Psoas muscle (tissue), 8 donors: ENCODE results near the gene TIFAB. TPM values are rescaled to one million over a fixed set of nuclear protein-coding genes. Genes with fewer than 3 reads are reported as not detected.
A peak's percentile ranks its signal among the peaks of the same experiment; 100 is the strongest.

Source experiments
- ATAC-seq, 4 donors: fragments of 200-7000 bp; cut with Tn5 transposase; one replicate each; pipeline ENCODE4 v1.9.1; 2020; ENCODE audit warnings: moderate library complexity in 3 of 4, mild to moderate bottlenecking in 2 of 4
- DNase-seq, 2 donors: peaks; one replicate each; pipeline ENCODE4 v3.0.0-alpha.2; 2020
- H3K27ac ChIP-seq: fragments of 200-600 bp; one replicate; pipeline ENCODE4 v1.8.0; 2022
- H3K27me3 ChIP-seq, 3 donors: fragments of 200-600 bp in 1 of 3; one replicate each; pipeline versions ENCODE4 v1.6.1 to v1.8.0; 2013 to 2022; ENCODE audit warnings: low read length in 2 of 3, mild to moderate bottlenecking in 2 of 3, moderate library complexity in 1 of 3; ENCODE audit not compliant: insufficient read depth in 3 of 3
- H3K36me3 ChIP-seq, 2 donors: fragments of 200-600 bp in 1 of 2; one replicate each; pipeline versions ENCODE4 v1.6.1 to v1.8.0; 2013 to 2022; ENCODE audit warnings: low read depth in 1 of 2, mild to moderate bottlenecking in 1 of 2, moderate library complexity in 1 of 2; ENCODE audit not compliant: insufficient read depth in 1 of 2
- H3K4me1 ChIP-seq: fragments of 200-600 bp; one replicate; pipeline ENCODE4 v1.8.0; 2022
- H3K4me3 ChIP-seq: fragments of 200-600 bp; one replicate; pipeline ENCODE4 v1.8.0; 2022; ENCODE audit warnings: mild to moderate bottlenecking
- H3K9me3 ChIP-seq: fragments of 200-600 bp; one replicate; pipeline ENCODE4 v1.8.0; 2022
- WGBS, 3 donors: extraction: QIAGEN DNeasy Blood & Tissue Kit; methylation state at CpG; one replicate each; pipeline versions ENCODE4 v1.1.6 to v1.1.7; 2013; 5-methylcytosine and 5-hydroxymethylcytosine counted together
- intact Hi-C, 2 donors: fragments of 100-400 bp; cut with DNase I; formaldehyde crosslinking; loops; one replicate each; pipeline versions ENCODE4 v1.11.0 to v1.14.2; 2022
- polyA plus RNA-seq, 3 donors: library from polyadenylated mRNA; stranded (reverse); fragments of 200-250 nt; gene quantifications; one replicate each; pipeline ENCODE4 v1.2.3, GENCODE V29; 2013
- total RNA-seq, 4 donors: library from RNA; stranded (reverse); fragmentation: NEBNext Ultra II Directional in 2 of 4; extraction: Animal tissue kit (Norgen Biotek cat#: 25700) in 2 of 4; gene quantifications; one replicate each; pipeline versions ENCODE4 v1.2.1 to v1.2.4, GENCODE V29; 2021 to 2023
- TF ChIP-seq, protein P1 (sequence below): fragments of 200-600 bp; IDR thresholded peaks from one replicate; pipeline ENCODE4 v1.8.0; 2022; ENCODE audit warnings: antibody characterized with exemption
- donor health status: healthy with polysubstance abuse.
- donor health status: DM: no; HTN: no; CAD: no; lungs with moderate emphysema.
- donor health status: Bipolar disorder and iron deficiency.
- donor health status: healthy.
- donor health status: DM: yes; HTN: yes; CAD: no.
- donor health status: DM: no; HTN: no; CAD: no.
- donor health status: DM: no; HTN: no; CAD: no.
- donor health status: DM: yes; HTN: yes; CAD: no.

Gene TIFAB
- total and polyA plus RNA-seq, 7 donors, result under 0.01 TPM; not detected in 6

DNA sequence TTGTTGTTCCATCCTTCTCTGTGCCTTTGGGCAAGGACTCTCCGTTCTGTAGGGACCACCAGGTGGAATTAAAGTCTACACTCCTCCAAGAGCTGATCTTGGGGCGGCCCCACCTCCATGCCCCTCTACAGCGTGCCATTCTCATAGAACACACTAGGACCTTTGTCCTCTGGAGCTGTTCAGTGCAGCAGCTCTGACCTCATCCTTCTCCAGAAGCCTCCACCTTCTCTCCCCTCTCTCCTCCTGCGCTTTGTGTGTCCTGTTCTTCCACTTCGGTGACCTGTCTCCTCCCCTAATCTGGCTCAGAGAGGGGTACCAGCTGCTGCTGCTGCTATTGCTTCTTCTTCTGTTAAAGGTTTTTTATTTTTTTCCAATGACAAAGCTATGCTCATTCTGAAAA, 51.3 kb downstream of the TIFAB start:
- Histone ChIP-seq H3K4me3 (no peak overlapping the region), H3K27ac (no peak overlapping the region), H3K4me1 (peaks cover 21% of the 10 kb centered on the region), H3K36me3 (no peaks in the 10 kb centered on the region), H3K9me3 (no peaks in the 10 kb centered on the region), H3K27me3 (no peaks in the 10 kb centered on the region)
- DNase-seq, result no peak
- 63 to 74% (median 67%) methylated on average over 5 of the region's 5 CpGs for WGBS, 3 donors
- TF ChIP-seq, protein P1, sequence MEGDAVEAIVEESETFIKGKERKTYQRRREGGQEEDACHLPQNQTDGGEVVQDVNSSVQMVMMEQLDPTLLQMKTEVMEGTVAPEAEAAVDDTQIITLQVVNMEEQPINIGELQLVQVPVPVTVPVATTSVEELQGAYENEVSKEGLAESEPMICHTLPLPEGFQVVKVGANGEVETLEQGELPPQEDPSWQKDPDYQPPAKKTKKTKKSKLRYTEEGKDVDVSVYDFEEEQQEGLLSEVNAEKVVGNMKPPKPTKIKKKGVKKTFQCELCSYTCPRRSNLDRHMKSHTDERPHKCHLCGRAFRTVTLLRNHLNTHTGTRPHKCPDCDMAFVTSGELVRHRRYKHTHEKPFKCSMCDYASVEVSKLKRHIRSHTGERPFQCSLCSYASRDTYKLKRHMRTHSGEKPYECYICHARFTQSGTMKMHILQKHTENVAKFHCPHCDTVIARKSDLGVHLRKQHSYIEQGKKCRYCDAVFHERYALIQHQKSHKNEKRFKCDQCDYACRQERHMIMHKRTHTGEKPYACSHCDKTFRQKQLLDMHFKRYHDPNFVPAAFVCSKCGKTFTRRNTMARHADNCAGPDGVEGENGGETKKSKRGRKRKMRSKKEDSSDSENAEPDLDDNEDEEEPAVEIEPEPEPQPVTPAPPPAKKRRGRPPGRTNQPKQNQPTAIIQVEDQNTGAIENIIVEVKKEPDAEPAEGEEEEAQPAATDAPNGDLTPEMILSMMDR, result no peak
- intact Hi-C loops, result loop anchor here in 1 of 2 donors (2.0 kb wide), 1 partner anchor 24 kb away; no protein-coding TSS in a partner anchor
- ATAC-seq, result no peak

DNA sequence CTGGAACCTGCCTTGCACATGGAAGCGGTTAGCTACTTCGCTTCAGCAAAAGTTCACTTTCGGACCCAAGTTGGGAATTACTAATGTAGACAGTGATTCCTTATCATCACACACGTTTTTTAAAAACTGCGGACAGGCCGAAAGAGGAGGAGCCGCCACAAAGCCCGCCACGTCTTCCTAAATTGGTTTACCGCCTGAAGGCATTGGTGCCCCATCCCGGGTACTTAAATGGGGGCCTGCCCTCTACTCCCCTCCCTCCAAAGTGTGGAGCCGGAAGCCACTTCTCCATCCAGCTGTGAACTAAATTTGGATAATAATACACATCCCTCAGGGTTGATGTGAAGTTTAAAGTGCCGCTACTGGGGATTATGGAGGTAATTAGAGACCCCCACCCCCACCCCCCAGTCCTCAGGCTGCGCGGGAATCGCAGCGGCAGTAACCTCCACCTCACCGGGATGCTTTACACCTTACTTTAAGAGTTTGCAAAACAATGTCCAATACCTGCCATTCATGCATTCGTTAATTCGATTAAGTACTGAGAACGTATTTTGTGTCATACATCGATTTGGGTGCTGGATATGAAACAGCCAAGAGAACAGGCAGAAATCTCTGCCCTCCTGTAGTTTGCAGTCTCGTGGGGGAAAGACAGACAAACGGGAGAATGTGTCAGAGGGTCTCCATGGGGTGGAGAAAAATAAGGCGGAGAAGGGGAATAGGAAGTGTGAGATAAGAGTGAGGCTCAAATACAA, 52.2 kb downstream of the TIFAB start:
- peak overlapping the region; percentile 95 for H3K27ac ChIP-seq
- peaks cover 29% of the 10 kb centered on the region for H3K4me1 ChIP-seq
- TF ChIP-seq, protein P1, result no peak
- H3K27me3 ChIP-seq, result no peaks in the 10 kb centered on the region
- H3K36me3 ChIP-seq, result no peaks in the 10 kb centered on the region
- no peaks in the 10 kb centered on the region for H3K9me3 ChIP-seq
- intact Hi-C loops, result loop anchor here in 1 of 2 donors (2.0 kb wide), 1 partner anchor 25 kb away; no protein-coding TSS in a partner anchor
- ATAC-seq (no peak), DNase-seq (peak in 1 of 2 donors; percentile 34)
- H3K4me3 ChIP-seq, result peak overlapping the region; percentile 86
- 44 to 45% (median 44%) methylated on average over 25 of the region's 25 CpGs for WGBS, 3 donors

DNA sequence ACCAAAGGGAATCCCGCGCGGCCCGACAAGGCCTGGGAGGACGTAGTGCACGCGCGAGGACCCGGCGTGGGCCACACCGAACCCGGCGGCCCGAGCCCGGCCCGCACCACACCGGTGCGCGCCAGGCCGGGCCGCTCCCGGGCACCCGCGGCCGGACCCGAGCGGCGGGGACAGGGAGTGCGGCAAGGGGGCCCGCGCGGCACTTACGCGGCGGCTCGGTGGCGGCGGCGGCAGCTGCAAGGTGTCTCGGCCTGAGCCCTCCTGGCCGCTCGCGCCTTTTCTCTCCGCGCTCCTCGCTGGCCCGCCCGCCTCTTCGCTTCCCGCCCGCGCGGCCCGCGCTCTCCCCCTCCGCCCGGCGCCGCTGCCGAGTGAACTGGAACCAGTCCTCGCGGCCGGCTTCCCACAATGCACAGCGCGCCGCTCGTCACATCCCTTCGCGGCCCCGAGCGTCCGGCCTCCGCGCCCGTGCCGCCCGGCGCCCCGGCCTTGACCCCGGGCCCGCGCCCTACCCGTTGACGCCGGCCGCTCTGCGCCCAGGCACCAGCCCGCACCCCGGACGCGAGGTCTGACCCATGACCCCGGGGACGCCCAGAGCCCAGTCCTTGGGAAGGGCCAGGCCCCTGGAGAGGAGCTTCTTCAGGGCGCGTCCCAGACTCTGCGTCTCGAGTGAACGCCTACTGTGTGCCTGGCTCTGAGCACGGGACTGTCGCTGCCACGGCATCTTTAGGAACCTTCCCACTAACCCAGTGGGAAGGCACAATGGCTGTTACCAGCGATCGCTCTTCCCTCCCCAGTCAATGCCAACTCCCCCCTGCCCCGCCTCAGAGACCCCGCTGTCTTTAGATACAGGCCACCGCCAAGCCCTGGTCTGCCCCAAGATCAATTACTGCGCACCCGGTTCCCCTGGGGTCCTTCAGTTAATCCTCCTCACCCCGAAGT, 53.0 kb downstream of the TIFAB start, which contains the start of gene MACROH2A1:
Gene MACROH2A1 (minus strand): TSS at position 377 of the 939 bp plus-strand sequence. CDS start 10,138 bp downstream, outside the sequence.
- Histone ChIP-seq H3K9me3 (no peaks in the 10 kb centered on the region), H3K27me3 (no peaks in the 10 kb centered on the region), H3K4me1 (peaks cover 38% of the 10 kb centered on the region), H3K4me3 (peak within 1 kb of the TSS; percentile 86), H3K36me3 (no peaks in the 10 kb centered on the region), H3K27ac (peak within 1 kb of the TSS; percentile 95)
- intact Hi-C loops, result no loop called here
- ATAC-seq (peak; percentile 90 to 93 (median 92)), DNase-seq (peak; percentile 94 to 95)
- WGBS, 3 donors, result 1% methylated on average over 73 to 109 of the region's 109 CpGs
- TF ChIP-seq, protein P1, result no peak

DNA sequence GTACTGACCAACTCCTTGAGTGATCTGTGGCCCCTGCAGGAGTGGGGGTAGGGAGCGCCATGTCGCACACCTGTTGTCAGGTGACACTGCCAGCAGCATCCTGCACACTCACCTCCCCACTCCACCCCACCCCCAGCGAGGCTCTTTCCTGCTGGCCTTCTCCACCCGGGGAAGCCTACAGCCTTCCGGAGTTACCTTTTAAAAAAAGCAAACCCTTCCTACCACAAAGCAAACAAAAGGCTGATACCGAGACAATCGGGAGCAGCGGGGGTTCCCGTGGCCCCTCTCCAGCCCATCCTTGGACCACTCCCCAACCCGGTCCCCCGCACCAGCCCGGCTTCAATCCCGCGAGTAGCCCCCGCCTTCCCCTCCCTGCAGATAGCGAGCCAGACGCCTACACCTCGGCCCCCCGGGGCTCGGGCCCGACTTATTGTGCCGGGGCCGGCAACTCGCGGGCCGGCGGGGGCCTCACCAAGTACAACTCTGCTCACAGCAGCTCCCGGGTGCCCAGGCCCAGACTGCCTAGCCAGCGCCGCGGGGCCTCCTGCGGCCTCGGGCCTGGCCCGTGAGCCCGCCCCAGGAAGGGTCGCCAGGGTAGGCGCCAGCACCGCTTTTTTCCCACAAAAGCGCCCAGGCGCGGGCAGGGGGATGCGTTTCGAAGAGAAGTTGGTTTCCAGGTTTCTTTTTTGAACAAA, 53.8 kb downstream of the TIFAB start:
- intact Hi-C loops, result no loop called here
- peak in 1 of 2 donors; percentile 74 for DNase-seq
- Histone ChIP-seq H3K27ac (peak overlapping the region; percentile 95), H3K4me3 (peak overlapping the region; percentile 86), H3K4me1 (peaks cover 46% of the 10 kb centered on the region), H3K36me3 (no peaks in the 10 kb centered on the region), H3K9me3 (no peaks in the 10 kb centered on the region), H3K27me3 (no peaks in the 10 kb centered on the region)
- TF ChIP-seq, protein P1, result no peak
- WGBS, 3 donors, result 1 to 2% (median 2%) methylated on average over 43 of the region's 43 CpGs
- peak in 3 of 4 donors; percentile 20 to 59 (median 25) for ATAC-seq
